LNCAP (cell line): Measurements from ENCODE around the gene SPACA6.
"Not testable (repeated sequence)": the region's sequence is repeated elsewhere in the genome, so short reads cannot be mapped to it uniquely, and the experiment has no call there.

ENCODE experiments used
- CTCF ChIP-seq: fragments of 450-650 bp; IDR thresholded peaks from 2 replicates; pipeline ENCODE4 v1.5.1; 2017; ENCODE audit warnings: mild to moderate bottlenecking

Gene SPACA6

GRCh38 chr19:51693260-51693659 is at the start of gene SPACA6:
Gene SPACA6, plus strand, starts transcription at chr19:51693330. Its CDS starts 197 bp downstream, at chr19:51693527.
- TF ChIP-seq CTCF: no peak

GRCh38 chr19:51644636-51645271 is 48.4 kb upstream of the SPACA6 start:
- no peak for TF ChIP-seq CTCF

GRCh38 chr19:51646730-51647129 is 46.4 kb upstream of the SPACA6 start, which contains the start of gene SIGLEC14:
Gene SIGLEC14, minus strand, starts transcription at chr19:51646825. Its CDS starts 66 bp downstream, at chr19:51646759.
- TF ChIP-seq CTCF: not testable (repeated sequence)

GRCh38 chr19:51647318-51647717 is 45.8 kb upstream of the SPACA6 start:
- TF ChIP-seq CTCF: no peak

- TF ChIP-seq CTCF: no peak
Measured at GRCh38 chr19:51651216-51651846, 41.8 kb upstream of the SPACA6 start.

DNA sequence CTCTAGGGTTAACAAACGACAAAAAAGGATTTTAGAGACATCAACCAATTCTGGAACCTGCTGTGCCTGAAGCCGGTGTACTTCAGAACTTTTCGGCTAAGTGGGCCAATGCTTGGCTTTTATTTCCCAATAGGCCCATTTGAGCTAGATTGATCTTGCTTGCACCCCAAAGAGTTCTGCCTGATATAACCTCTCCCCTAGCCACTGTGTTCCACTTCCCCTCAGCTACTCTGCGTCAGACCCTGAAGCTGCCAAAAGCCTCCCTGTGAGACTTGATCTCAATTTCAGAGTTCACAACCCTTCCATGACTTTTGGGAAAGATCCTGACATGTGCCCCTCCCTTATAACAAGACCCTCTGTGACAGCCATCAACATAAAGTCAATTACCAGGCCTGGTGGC is 40.9 kb upstream of the SPACA6 start:
- no peak for TF ChIP-seq CTCF

GRCh38 chr19:51653162-51653561 is 40.0 kb upstream of the SPACA6 start:
- TF ChIP-seq CTCF: no peak
